HepG2 (cell line): ENCODE results near the gene TPPP2. TPM values are rescaled to one million over a fixed set of nuclear protein-coding genes. Genes with fewer than 3 reads are reported as not detected.
A peak's percentile ranks its signal among the peaks of the same experiment; 100 is the strongest.

ENCODE experiments used
- ARHGAP35 ChIP-seq: sonication (generic); formaldehyde crosslinking; IDR thresholded peaks from 2 replicates; pipeline ENCODE4 v1.9.0; 2022; ENCODE audit warnings: mild to moderate bottlenecking, inconsistent platforms, moderate library complexity, missing genetic modification reagents, borderline replicate concordance
- ARNT2 ChIP-seq: sonication (generic); formaldehyde crosslinking; IDR thresholded peaks from 2 replicates; pipeline ENCODE4 v1.8.0; 2022; ENCODE audit warnings: mild to moderate bottlenecking, low read depth, missing genetic modification reagents, moderate library complexity
- ELF3 ChIP-seq: IDR thresholded peaks from 2 replicates; pipeline ENCODE4 v1.6.1; 2016; ENCODE audit warnings: missing genetic modification reagents, missing compliant biosample characterization
- HOXA3 ChIP-seq: sonication (generic); formaldehyde crosslinking; IDR thresholded peaks from 2 replicates; pipeline ENCODE4 v1.5.0; 2020; ENCODE audit warnings: missing genetic modification reagents
- LRRFIP1 ChIP-seq: sonication (generic); formaldehyde crosslinking; conservative IDR thresholded peaks from 2 replicates; pipeline ENCODE4 v1.4.0; 2020; ENCODE audit warnings: missing genetic modification reagents
- NAIF1 ChIP-seq: sonication (generic); formaldehyde crosslinking; IDR thresholded peaks from 2 replicates; pipeline ENCODE4 v1.5.0; 2020; ENCODE audit warnings: mild to moderate bottlenecking, missing genetic modification reagents, borderline replicate concordance
- PAWR ChIP-seq: sonication (generic); formaldehyde crosslinking; IDR thresholded peaks from 2 replicates; pipeline ENCODE4 v1.4.0; 2020; ENCODE audit warnings: missing genetic modification reagents, mild to moderate bottlenecking, borderline replicate concordance
- PBX3 ChIP-seq: sonication (generic); formaldehyde crosslinking; IDR thresholded peaks from 2 replicates; pipeline ENCODE4 v1.8.1; 2023; ENCODE audit warnings: missing genetic modification reagents, inconsistent platforms, borderline replicate concordance
- SP1 ChIP-seq, 2 experiments: fragments of 450-650 bp in 1 of 2; sonication (generic) in 1 of 2; formaldehyde crosslinking in 1 of 2; IDR thresholded peaks; 2 replicates each; pipeline versions ENCODE4 v1.4.0 to v1.6.1; 2016 to 2020; ENCODE audit warnings: missing genetic modification reagents in 1 of 2
- TBX2 ChIP-seq: sonication (generic); formaldehyde crosslinking; IDR thresholded peaks from 2 replicates; pipeline ENCODE4 v1.5.0; 2020; ENCODE audit warnings: missing genetic modification reagents, mild to moderate bottlenecking, borderline replicate concordance
- THAP9 ChIP-seq: sonication (generic); formaldehyde crosslinking; IDR thresholded peaks from 2 replicates; pipeline ENCODE4; 2020; ENCODE audit warnings: missing genetic modification reagents, mild to moderate bottlenecking, borderline replicate concordance
- ZFP36L2 ChIP-seq: sonication (generic); formaldehyde crosslinking; IDR thresholded peaks from 2 replicates; pipeline ENCODE4 v1.4.0; 2020; ENCODE audit warnings: missing genetic modification reagents
- ZNF543 ChIP-seq: sonication (generic); formaldehyde crosslinking; IDR thresholded peaks from 2 replicates; pipeline ENCODE4 v1.4.0; 2020; ENCODE audit warnings: mild to moderate bottlenecking, missing genetic modification reagents
- ZNF567 ChIP-seq: sonication (generic); formaldehyde crosslinking; IDR thresholded peaks from 2 replicates; pipeline ENCODE4 v1.8.1; 2023; ENCODE audit warnings: mild to moderate bottlenecking, missing genetic modification reagents, borderline replicate concordance
- ZNF609 ChIP-seq: sonication (generic); formaldehyde crosslinking; IDR thresholded peaks from 2 replicates; pipeline ENCODE4 v1.4.0; 2020; ENCODE audit warnings: mild to moderate bottlenecking, missing genetic modification reagents, borderline replicate concordance
- polyA plus RNA-seq, 8 experiments: library from polyadenylated mRNA; depleted of rRNA in 3 of 8; stranded (reverse) in 7 of 8; unstranded in 1 of 8; fragments of >200 nt; fragmentation: Illumina TruSeq in 4 of 8; extraction: Trizol in 4 of 8; gene quantifications; 2 replicates each; pipeline versions ENCODE4 v1.2.1 to v1.2.3, GENCODE V29; 2011 to 2016; ENCODE audit warnings: low read depth in 4 of 8, missing spikeins in 1 of 8, mixed read lengths in 1 of 8; ENCODE audit not compliant: insufficient read depth in 1 of 8
- total RNA-seq, 5 experiments: library from RNA; depleted of rRNA; stranded (reverse); fragments of >200 nt; fragmentation: Illumina TruSeq; extraction: Trizol; gene quantifications; 2 replicates each; pipeline ENCODE4 v1.2.3, GENCODE V29; 2016; ENCODE audit warnings: low read depth in 1 of 5
- TF ChIP-seq, protein P1 (sequence below): IDR thresholded peaks from 2 replicates; pipeline ENCODE4 v1.6.1; 2016; ENCODE audit warnings: control low read depth

TPPP2 gene
- total and polyA plus RNA-seq, 2 of the 13 experiments (the other 11 are each of a cell fraction or from before 2014, with no cell fraction given) = 0.58 to 4.2 TPM

DNA sequence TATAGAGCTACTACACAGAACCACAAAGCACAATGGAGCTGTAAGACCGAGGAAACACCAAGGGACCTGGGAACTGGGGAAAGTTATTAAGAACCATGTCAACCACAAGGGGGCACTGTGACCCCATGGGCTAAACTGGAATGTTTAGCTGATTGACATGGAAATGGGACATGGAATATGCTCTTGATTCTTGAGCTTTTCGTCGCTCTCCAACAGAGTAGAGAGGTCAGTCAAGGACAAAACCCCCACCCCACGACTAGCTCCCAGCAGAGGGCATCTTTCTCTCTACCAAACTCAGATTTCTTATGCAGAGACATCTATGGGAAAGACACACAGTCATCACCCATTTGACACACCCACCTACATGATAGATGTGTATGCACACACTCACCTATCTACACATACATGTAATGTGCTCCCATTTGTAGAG is 15.2 kb upstream of the TPPP2 start (continued):
- peak; percentile 25; the same call in 1 of the 2 replicates for TF ChIP-seq HOXA3 (CRISPR knock-in tag)
- TF ChIP-seq ARNT2 = 0 out of 2 replicates have a peak, but pooled peaks have one; percentile 52
- no peak for TF ChIP-seq PBX3 (CRISPR knock-in tag)
- TF ChIP-seq ZFP36L2 (CRISPR knock-in tag) = 0 out of 2 replicates have a peak, but pooled peaks have one; percentile 21
- no peak for TF ChIP-seq ARHGAP35 (CRISPR knock-in tag)
- TF ChIP-seq TBX2 (CRISPR knock-in tag) = 0 out of 2 replicates have a peak, but pooled peaks have one; percentile 33
- peak; percentile 87; the same call in 1 of the 2 replicates for TF ChIP-seq ZNF567 (CRISPR knock-in tag)
- peak; percentile 85 for TF ChIP-seq ELF3
- TF ChIP-seq PAWR (CRISPR knock-in tag) = no peak
- no peak for TF ChIP-seq NAIF1 (CRISPR knock-in tag)
- no peak for TF ChIP-seq ZNF543 (CRISPR knock-in tag)
- no peak for TF ChIP-seq SP1 (IDR thresholded peaks at IDR 0.05)
- peak; percentile 33; the same call in 1 of the 2 replicates for TF ChIP-seq SP1 (CRISPR knock-in tag; IDR thresholded peaks at IDR 0.05)
- TF ChIP-seq THAP9 (CRISPR knock-in tag) = no peak
- TF ChIP-seq, protein P1, sequence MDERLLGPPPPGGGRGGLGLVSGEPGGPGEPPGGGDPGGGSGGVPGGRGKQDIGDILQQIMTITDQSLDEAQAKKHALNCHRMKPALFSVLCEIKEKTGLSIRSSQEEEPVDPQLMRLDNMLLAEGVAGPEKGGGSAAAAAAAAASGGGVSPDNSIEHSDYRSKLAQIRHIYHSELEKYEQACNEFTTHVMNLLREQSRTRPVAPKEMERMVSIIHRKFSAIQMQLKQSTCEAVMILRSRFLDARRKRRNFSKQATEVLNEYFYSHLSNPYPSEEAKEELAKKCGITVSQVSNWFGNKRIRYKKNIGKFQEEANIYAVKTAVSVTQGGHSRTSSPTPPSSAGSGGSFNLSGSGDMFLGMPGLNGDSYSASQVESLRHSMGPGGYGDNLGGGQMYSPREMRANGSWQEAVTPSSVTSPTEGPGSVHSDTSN (CRISPR knock-in tag) = peak; percentile 82
- TF ChIP-seq LRRFIP1 (CRISPR knock-in tag) = no peak
- TF ChIP-seq ZNF609 (CRISPR knock-in tag) = no peak
